Bronchial epithelial cell (primary cell): ENCODE measurements around the gene NBEA. TPM values are rescaled to one million over a fixed set of nuclear protein-coding genes. Genes with fewer than 3 reads are reported as not detected.

Experiments used
- DNase-seq: peaks from one replicate; pipeline ENCODE4 v3.0.0-alpha.2; 2010; ENCODE audit warnings: low read depth
- FAIRE-seq: peaks from 2 replicates; lab custom pipeline; 2011; peaks lifted over from hg19 to GRCh38; lab: Jason Lieb, UNC
- H3K27me3 ChIP-seq: 2 replicates; pipeline ENCODE4 v1.5.1; 2011; ENCODE audit warnings: low read length; ENCODE audit not compliant: control insufficient read depth, insufficient read depth
- H3K36me3 ChIP-seq: 2 replicates; pipeline ENCODE4 v1.5.1; 2011; ENCODE audit warnings: low read length; ENCODE audit not compliant: control insufficient read depth, insufficient read depth
- H3K4me3 ChIP-seq: 2 replicates; pipeline ENCODE4 v1.5.1; 2011; ENCODE audit warnings: mild to moderate bottlenecking, low read depth, low read length, control low read depth
- CTCF ChIP-seq: IDR thresholded peaks from 2 replicates; pipeline ENCODE4 v1.5.1; 2011; ENCODE audit warnings: mild to moderate bottlenecking, moderate library complexity, low read length, control low read depth, inconsistent platforms; ENCODE audit not compliant: insufficient read depth, severe bottlenecking
- total RNA-seq: library from RNA; depleted of rRNA; stranded (reverse); fragments of >200 nt; gene quantifications from 2 replicates; pipeline ENCODE4 v1.2.1, GENCODE V29; 2014

The NBEA gene
- total RNA-seq, 1 donor from 2014 or later, result 0.53 TPM

GRCh38 chr13:35567406-35567980, 625.4 kb downstream of the NBEA start:
- TF ChIP-seq CTCF, result no peak
- no peaks in the 10 kb centered on the region for H3K36me3 ChIP-seq
- FAIRE-seq (no peak), DNase-seq (no peak)
- no peaks in the 10 kb centered on the region for H3K27me3 ChIP-seq
- no peak overlapping the region for H3K4me3 ChIP-seq

- Histone ChIP-seq H3K4me3 (no peak overlapping the region), H3K36me3 (no peaks in the 10 kb centered on the region)
- no peak for DNase-seq
These were observed 631.6 kb downstream of the NBEA start for GRCh38 chr13:35573639-35574038.

GRCh38 chr13:35592457-35592856, 650.4 kb downstream of the NBEA start:
- Histone ChIP-seq H3K4me3 (no peak overlapping the region), H3K36me3 (no peaks in the 10 kb centered on the region), H3K27me3 (no peaks in the 10 kb centered on the region)
- no peak for TF ChIP-seq CTCF
- FAIRE-seq (no peak), DNase-seq (no peak)

More at GRCh38 chr13:35573639-35574038, 631.6 kb downstream of the NBEA start:
- FAIRE-seq, result no peak
- no peaks in the 10 kb centered on the region for H3K27me3 ChIP-seq
- no peak for TF ChIP-seq CTCF

- no peak for TF ChIP-seq CTCF
- DNase-seq (no peak), FAIRE-seq (no peak)
- Histone ChIP-seq H3K36me3 (no peaks in the 10 kb centered on the region), H3K4me3 (no peak overlapping the region), H3K27me3 (no peaks in the 10 kb centered on the region)
These were observed 651.6 kb downstream of the NBEA start for GRCh38 chr13:35593651-35594050.

DNA sequence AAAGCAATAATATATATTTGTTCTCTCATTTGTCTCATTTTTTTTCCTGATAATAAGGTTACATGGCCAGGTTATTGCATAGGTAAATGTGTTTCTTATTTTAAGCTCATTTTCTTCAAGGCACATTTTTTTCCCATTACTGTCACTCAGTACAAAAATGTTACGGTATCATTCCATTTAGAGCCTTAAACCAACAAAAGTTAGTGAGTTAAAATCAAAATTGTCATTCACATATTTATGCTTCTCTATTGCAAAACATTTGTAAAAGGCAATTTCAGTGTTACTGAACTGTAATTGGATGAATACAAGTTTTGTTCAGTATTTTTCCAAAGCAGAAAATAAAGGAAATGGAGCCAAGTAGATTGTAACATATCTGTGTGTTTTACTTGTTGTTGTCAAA, 652.0 kb downstream of the NBEA start:
- Histone ChIP-seq H3K27me3 (no peaks in the 10 kb centered on the region), H3K4me3 (no peak overlapping the region), H3K36me3 (no peaks in the 10 kb centered on the region)
- TF ChIP-seq CTCF, result no peak
- FAIRE-seq (no peak), DNase-seq (no peak)

DNA sequence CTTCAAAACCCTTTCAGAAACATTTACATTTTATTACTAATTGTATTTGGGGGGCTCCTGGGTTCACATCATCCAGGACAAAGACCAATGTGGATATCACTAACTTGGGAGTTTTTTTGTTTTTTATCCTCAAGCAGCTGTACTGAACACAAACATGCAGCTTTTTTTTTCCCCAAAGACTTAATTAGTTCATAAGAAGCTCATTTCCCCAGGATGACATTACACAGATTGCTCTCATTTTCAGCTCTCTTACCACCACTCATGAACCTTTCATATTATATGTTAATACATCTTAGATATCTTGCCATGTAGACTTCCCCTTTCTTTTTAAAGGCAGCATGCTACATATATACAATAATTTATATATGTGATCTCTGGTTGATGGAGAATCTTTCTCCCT, 653.1 kb downstream of the NBEA start:
- DNase-seq, result no peak
- FAIRE-seq, result no peak
- Histone ChIP-seq H3K27me3 (no peaks in the 10 kb centered on the region), H3K4me3 (no peak overlapping the region), H3K36me3 (no peaks in the 10 kb centered on the region)
- TF ChIP-seq CTCF, result no peak
